D721Med (cell line): ENCODE data around the gene SLC6A2.

Experiments used
- DNase-seq: peaks from one replicate; pipeline ENCODE4 v3.0.0; 2011; ENCODE audit warnings: low spot score; ENCODE audit not compliant: insufficient read length
- FAIRE-seq: peaks from 2 replicates; lab custom pipeline; 2011; peaks lifted over from hg19 to GRCh38; lab: Jason Lieb, UNC
- CTCF ChIP-seq: IDR thresholded peaks from 2 replicates; pipeline ENCODE4 v1.5.1; 2012; ENCODE audit warnings: mild to moderate bottlenecking, control low read depth; ENCODE audit not compliant: insufficient read depth; ENCODE audit errors: missing control alignments

Gene SLC6A2

GRCh38 chr16:55709801-55710200, 54.0 kb downstream of the SLC6A2 start:
- no peak for TF ChIP-seq CTCF
- no peak for FAIRE-seq
- DNase-seq: no peak

GRCh38 chr16:55710466-55710865, 54.7 kb downstream of the SLC6A2 start:
- DNase-seq (no peak), FAIRE-seq (no peak)
- no peak for TF ChIP-seq CTCF

- DNase-seq (no peak), FAIRE-seq (no peak)
- peak; percentile 64 for TF ChIP-seq CTCF
Observed at GRCh38 chr16:55711959-55712876, 56.4 kb downstream of the SLC6A2 start.

DNA sequence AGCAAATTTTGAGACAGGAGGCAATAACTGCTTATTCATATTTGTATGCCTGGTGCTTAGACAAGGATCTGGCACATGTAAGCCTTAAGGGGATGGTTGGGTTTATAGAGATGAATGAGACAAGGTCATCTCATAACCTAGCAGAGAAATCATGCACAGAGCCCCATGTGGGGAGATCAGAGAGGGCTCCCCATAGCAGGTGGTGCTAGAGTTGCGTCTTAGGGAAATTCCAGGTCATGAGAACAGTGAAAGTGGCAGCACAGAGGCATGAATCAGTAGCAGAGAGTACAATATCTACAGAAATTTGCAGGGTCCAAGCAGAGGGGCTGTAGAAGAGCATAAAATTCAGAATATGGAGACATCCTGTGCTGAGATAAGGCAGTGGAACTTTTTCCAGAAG, 57.3 kb downstream of the SLC6A2 start:
- DNase-seq (no peak), FAIRE-seq (no peak)
- TF ChIP-seq CTCF: no peak

GRCh38 chr16:55717326-55717725, 61.5 kb downstream of the SLC6A2 start:
- FAIRE-seq (no peak), DNase-seq (no peak)
- no peak for TF ChIP-seq CTCF

DNA sequence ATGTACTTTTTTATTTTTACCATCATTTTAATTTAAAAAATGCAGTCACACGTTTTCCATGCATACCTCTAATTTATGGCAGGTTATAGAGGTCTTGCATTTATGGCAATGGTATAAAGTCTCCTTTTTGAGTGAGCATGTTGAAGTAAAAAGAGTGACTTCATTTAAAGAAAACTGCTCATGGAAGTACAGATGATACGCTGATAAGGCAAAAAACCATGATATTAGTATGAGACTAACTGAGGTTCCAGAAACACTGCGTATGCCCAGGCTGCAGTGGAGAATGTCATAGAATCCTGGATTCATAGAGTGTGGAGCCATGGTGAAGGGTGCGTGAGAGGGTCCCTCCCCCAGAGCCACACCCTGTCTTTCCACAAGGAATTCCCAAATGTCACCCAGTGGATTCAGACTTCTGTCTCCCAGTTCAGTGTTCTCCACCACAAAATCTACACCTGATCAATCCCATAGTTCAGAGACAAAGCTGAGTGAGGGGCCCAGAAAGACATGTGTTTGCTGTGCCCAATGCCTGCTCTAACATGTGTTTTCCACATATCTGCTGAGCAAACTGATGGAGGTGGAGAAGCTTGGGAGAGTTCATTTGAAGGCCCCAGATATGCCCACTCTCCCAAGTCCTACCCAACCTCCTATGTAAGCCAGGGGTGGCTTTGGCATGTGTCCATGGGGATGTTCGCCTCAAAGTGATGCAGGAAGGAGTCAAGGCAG, 69.4 kb downstream of the SLC6A2 start:
- no peak for TF ChIP-seq CTCF
- DNase-seq (no peak), FAIRE-seq (no peak)

DNA sequence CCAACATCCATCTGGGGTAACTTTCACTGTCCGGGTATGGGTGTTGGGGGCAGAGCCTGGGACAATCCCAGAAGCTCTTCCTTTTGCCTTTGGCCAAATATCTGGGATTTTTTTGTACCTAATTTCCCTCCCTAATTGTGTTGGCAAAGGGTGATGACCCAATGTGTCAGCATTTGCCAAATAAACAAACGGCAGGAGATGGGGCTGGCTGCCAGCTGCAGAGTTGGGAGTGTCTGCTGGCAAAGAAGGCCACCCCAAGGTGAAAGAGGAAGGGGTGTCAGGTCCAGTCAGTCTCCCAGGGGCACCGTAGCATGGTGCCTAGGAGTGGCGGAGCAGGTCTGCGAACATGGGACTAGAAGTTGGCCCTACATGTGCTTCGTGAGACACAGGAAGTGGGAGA, 73.0 kb downstream of the SLC6A2 start:
- TF ChIP-seq CTCF: no peak
- no peak for DNase-seq
- FAIRE-seq: no peak
